GM18519 (cell line): ENCODE results near the gene POLR3B.
"Not testable (repeated sequence)": the region's sequence is repeated elsewhere in the genome, so short reads cannot be mapped to it uniquely, and the experiment has no call there.

ENCODE experiments used
- ATAC-seq: cut with Tn5 transposase; IDR thresholded peaks from one replicate; pipeline ENCODE4 v1.9.1; 2021; ENCODE audit warnings: mild to moderate bottlenecking, moderate library complexity; ENCODE audit not compliant: unreplicated experiment, low FRiP score

POLR3B gene

DNA sequence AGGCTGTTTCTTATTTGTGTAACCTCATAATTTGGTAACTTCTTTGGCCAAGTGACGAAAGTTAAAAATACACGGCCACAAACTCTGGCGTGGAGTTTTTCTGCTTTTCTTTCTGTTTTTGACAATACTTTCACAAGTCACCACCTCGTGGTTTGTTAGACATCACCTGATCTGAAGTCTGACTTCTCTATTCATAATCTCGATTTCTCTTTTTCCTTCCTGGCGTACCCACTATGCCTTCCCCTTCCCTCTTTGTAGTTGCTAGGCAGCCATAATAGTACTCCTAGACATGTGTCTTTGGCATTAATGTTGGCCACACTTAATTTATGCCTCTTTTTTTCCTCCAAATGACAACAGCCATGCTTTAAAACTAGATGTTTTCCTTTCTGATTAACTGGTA is 97.6 kb downstream of the POLR3B start:
- no peak for ATAC-seq

GRCh38 chr12:106459124-106459523 is 101.6 kb downstream of the POLR3B start:
- ATAC-seq, result no peak

DNA sequence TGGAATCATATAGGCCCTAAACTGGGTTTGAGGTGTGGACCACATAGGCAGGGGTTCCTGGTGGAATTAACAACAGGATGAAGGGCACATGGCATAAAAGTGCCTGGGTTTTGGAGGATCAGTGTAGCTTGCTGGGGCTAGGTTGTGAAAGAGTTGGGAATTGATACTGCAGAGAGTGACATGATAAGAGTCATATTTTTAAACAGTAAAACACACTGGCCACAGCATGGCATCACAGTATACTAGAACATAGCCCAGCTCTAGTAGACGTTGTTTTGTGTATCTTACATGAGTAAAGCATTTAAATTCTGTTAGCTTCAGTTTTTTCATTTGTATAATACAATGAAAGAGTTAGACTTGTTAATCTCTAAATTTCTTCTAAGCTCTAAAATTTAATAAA is 102.0 kb downstream of the POLR3B start:
- ATAC-seq, result no peak

- no peak for ATAC-seq
These were observed 104.2 kb downstream of the POLR3B start for GRCh38 chr12:106461730-106462129.

GRCh38 chr12:106465605-106466004 is 108.1 kb downstream of the POLR3B start:
- ATAC-seq, result not testable (repeated sequence)

DNA sequence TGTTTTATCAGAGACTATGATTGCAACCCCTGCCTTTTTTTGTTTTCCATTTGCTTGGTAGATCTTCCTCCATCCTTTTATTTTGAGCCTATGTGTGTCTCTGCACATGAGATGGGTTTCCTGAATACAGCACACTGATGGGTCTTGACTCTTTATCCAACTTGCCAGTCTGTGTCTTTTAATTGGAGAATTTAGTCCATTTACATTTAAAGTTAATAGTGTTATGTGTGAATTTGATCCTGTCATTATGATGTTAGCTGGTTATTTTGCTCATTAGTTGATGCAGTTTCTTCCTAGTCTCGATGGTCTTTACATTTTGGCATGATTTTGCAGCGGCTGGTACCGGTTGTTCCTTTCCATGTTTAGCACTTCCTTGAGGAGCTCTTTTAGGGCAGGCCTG is 118.1 kb downstream of the POLR3B start:
- not testable (repeated sequence) for ATAC-seq

DNA sequence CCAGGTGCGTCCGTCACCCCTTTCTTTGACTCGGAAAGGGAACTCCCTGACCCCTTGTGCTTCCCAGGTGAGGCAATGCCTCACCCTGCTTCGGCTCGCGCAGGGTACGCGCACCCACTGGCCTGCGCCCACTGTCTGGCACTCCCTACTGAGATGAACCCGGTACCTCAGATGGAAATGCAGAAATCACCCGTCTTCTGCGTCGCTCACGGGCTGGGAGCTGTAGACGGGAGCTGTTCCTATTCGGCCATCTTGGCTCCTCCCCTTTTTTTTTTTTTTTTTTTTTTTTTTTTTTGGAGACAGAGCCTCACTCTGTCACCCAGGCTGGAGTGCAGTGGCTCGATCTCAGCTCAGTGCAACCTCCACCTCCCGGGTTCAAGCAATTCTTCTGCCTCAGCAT is 120.1 kb downstream of the POLR3B start:
- not testable (repeated sequence) for ATAC-seq

DNA sequence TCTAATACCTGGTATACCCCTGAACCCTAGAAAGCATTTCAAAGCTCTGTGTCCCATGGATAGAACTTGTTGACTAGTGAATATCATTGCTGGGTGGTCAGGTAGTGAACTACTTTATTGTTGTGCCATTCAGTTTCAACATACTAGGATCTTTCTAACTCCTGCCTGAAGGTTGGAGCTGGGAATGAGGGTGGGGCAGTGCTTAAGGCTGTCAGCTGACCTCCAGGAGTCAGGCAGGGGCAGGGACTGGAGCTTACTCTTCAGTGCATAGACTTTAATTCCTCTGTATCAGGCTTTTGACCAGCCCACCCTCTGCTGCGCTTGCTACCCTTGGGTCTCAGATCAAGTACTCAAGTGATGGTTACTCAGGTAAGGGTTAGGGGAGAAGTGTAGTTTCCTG is 122.7 kb downstream of the POLR3B start:
- ATAC-seq, result no peak

GRCh38 chr12:106481246-106481645 is 123.7 kb downstream of the POLR3B start:
- no peak for ATAC-seq

DNA sequence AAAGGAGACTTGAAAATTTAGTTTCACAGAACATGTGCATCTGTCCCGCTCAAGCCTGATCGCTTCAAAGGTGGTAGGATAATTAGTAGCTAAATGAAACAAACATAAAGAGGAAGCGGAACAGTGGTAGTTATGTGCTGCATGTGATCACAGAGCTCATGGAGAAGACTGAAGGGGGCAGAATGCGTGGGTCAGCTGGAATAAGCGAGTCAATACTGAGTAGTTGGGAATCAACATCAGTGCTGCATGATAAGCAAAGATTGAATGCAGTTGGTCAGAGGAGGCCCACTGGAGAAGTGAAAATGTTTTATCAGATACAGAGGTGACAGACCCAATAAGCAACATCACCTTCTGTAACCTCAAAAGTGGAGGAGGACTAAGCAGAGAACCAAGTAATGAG is 130.1 kb downstream of the POLR3B start:
- ATAC-seq, result no peak

- no peak for ATAC-seq
These were observed 131.3 kb downstream of the POLR3B start for GRCh38 chr12:106488884-106489283.

DNA sequence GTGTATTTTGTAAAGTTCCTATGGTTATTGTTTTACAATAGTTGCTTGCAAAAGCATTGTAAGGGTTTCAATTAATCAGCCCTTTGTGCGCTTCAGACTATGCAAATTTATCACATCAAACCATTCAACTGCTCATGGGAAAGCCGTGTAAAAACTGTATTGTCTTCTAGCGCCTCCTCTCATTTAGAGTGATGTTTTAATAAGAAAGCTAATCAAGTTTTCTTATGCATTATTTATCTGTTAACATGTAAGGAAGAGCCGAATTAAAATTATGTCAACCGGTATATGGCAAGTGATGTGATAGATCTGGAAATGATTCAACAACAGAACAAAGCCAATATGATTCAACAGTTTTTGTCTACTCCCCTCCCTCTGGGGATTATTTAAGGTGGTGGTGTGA is 132.7 kb downstream of the POLR3B start:
- no peak for ATAC-seq

DNA sequence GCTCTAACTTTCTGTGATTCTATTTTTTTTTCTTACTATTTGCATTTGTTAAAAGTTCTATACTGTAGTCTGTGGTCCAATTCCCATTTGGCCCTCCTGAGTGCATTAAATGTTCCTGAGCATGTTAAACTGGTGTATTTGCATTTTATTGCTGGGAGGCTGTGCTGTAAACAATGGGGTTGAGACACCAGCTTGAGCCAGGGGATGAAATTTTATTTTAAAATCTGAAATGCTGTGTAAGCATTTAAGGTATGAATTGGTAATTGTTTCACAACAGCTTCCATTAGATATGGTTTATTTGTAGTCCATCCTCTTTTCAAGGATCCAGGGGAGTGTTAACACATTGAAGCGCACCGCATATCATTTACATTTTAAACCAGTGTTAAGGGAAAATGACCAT is 135.3 kb downstream of the POLR3B start:
- ATAC-seq, result no peak

- ATAC-seq, result no peak
These were observed 136.0 kb downstream of the POLR3B start for GRCh38 chr12:106493531-106493930.

DNA sequence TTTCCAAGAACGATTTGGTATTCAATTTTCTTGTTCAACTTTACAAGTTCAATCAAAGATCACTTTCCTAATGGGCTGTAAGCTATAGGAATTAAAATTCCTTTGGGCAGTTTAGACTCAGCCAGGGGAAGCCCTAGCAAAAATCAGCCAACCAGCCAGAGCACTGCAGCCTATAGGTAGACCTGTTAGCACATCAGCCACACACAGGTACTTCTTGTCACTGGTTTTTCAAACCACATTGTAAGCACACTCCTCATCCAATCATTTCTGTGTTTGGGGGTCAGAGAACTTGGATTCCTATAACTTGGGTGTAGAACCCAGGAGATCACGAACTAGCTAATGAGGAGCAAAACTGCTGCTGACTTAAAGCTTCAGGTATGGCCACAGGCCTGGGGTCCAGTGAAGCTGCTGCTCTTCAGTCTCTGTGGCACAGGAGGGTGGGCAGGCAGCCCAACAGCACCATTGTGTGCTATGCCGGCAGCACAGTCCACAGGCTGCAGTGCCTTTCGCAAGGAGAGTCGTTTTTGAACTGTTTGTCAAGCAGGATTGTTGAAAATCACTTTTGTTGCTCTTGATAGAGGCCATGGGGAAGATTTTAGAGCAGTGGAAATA is 137.9 kb downstream of the POLR3B start:
- ATAC-seq, result no peak

DNA sequence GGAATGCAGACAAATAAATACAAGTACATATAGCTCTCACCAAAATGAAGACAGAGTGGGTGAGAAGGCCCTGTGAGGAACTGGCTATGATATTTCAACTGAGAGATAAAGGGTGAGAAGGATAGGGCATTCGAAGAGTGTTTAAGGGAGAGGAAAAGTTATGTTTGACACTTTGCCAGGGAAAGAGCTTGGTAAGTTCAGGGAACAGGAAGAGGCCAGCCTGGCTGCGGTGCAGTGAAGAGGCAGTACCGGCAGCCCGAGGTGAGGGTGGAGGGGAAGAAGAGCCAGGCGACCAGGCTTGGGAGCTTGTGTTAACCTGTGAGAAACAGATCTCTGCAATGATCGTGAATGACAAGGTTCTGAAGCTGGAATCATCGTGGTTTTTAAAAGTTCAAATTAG is 140.5 kb downstream of the POLR3B start:
- ATAC-seq, result no peak

GRCh38 chr12:106499628-106500027 is 142.1 kb downstream of the POLR3B start:
- no peak for ATAC-seq

DNA sequence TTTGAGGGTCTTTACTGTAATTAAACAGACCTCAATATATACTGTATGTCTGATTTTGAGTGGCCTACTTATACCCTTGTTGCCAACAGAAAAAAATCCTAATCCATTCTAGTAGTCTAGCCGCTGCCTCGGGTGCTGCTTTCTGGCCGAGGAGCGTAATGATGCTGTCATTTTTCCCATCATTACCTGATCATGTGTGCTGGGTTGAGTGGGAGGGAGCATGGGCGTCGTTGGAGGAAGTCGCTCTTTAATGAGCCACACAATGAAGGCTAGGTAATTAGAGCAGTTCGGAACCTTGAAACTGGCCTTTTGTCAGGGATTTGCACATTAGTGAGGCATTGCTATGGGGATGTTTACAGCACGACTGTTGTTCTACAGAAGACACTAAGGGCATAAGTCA is 149.1 kb downstream of the POLR3B start:
- no peak for ATAC-seq

DNA sequence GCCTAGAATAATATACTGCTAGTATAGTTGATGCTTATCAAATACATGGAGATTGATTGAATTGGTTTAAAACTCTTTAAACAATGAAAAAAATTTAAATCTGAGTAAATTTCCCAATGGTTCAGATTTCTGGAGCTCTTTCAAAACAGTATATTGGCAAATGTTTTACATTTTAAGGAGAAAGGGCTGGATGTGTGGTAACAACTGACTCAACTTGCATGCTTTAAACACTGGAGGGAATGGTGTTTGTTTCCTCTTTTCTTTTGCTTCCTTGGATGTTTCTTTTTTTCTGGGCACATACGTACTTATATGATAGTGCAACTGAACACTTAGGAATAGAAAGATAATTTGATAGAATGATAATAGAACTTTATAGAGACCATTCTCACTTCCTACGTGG is 151.4 kb downstream of the POLR3B start:
- no peak for ATAC-seq

DNA sequence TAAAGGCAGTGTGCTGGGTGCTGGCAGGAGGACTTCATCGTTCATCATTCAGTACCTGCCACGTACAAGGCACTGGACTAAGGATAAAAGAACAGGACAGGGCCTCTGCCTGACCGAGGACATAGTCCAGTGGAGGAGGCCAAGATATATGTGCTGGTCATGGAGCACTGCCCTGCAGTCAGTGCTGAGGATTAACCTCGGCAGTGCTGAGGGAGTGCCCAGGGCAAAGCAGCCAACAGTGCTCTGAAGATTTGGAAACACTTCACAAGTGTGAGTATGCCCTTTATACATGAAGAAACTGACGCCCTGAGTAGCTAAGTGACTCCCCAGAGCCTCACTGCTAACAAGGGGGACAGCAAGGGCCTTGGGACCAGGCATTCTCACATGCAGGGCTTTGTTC is 153.8 kb downstream of the POLR3B start:
- no peak for ATAC-seq

DNA sequence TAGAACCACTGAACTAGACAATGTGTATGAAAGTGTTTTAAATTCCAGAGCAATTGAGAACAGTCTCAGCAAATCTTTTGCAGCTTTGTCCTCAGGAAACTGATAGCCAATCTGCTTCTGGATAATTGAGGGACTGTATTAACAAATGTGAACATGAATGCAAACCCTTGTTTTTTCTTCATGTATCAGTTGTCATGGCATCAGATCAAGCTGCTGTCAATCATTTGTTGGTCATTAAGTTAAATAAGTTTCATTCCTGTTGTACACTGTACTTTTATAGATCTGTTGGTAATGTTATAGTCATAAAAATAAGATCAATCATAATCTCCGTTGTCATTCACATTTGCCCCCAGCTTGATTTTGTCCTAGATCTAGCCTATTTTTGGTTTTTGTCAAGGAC is 159.8 kb downstream of the POLR3B start:
- no peak for ATAC-seq

GRCh38 chr12:106519607-106520021 is 162.1 kb downstream of the POLR3B start:
- ATAC-seq, result no peak

GRCh38 chr12:106521901-106522300 is 164.4 kb downstream of the POLR3B start:
- ATAC-seq, result no peak
